ENCODE data around the gene TMEM51.

TMEM51 gene

GRCh38 chr1:15153184-15153841 lies at the start of gene TMEM51:
Gene TMEM51, plus strand, starts transcription at chr1:15153747. Its CDS starts 61,341 bp downstream, at chr1:15215088.
- DNase-seq, result peak; percentile 60

GRCh38 chr1:15103906-15104305 lies 49.6 kb upstream of the TMEM51 start:
- DNase-seq, result no peak

- no peak for DNase-seq
Measured at GRCh38 chr1:15104768-15105167, 48.8 kb upstream of the TMEM51 start.

GRCh38 chr1:15106608-15107007 lies 46.9 kb upstream of the TMEM51 start:
- peak; percentile 90 for DNase-seq

GRCh38 chr1:15107058-15107687 lies 46.4 kb upstream of the TMEM51 start:
- no peak for DNase-seq

GRCh38 chr1:15107911-15108310 lies 45.6 kb upstream of the TMEM51 start:
- DNase-seq, result no peak

- DNase-seq, result no peak
Measured at GRCh38 chr1:15110128-15110866, 43.2 kb upstream of the TMEM51 start.

- DNase-seq, result no peak
Measured at GRCh38 chr1:15110867-15111230, 42.7 kb upstream of the TMEM51 start.

- no peak for DNase-seq
Measured at GRCh38 chr1:15113146-15113545, 40.4 kb upstream of the TMEM51 start.

- no peak for DNase-seq
Measured at GRCh38 chr1:15114884-15115283, 38.7 kb upstream of the TMEM51 start.

- DNase-seq, result no peak
Measured at GRCh38 chr1:15115542-15116330, 37.8 kb upstream of the TMEM51 start.

- no peak for DNase-seq
Measured at GRCh38 chr1:15116966-15117365, 36.6 kb upstream of the TMEM51 start.

- no peak for DNase-seq
Measured at GRCh38 chr1:15117671-15118325, 35.7 kb upstream of the TMEM51 start.

- no peak for DNase-seq
Measured at GRCh38 chr1:15118579-15118978, 35.0 kb upstream of the TMEM51 start.

GRCh38 chr1:15120251-15120945 lies 33.1 kb upstream of the TMEM51 start:
- DNase-seq, result no peak

- no peak for DNase-seq
Measured at GRCh38 chr1:15122331-15122730, 31.2 kb upstream of the TMEM51 start.

GRCh38 chr1:15123270-15123669 lies 30.3 kb upstream of the TMEM51 start:
- DNase-seq, result no peak

GRCh38 chr1:15123925-15124324 lies 29.6 kb upstream of the TMEM51 start:
- DNase-seq, result no peak

GRCh38 chr1:15124362-15125100 lies 29.0 kb upstream of the TMEM51 start:
- DNase-seq, result no peak

GRCh38 chr1:15125101-15125745 lies 28.3 kb upstream of the TMEM51 start:
- no peak for DNase-seq

GRCh38 chr1:15128077-15128476 lies 25.5 kb upstream of the TMEM51 start:
- DNase-seq, result no peak

All from hematopoietic multipotent progenitor cell treated with erythropoietin and hydrocortisone succinate and interleukin-3 and kit ligand, for 4 days (in vitro differentiated cells).